Parathyroid adenoma (tissue), 2 donors: ENCODE results near the gene GRIN2C.

Experiments used
- H2AFZ ChIP-seq: fragments of 300-600 bp; sonication (generic); one replicate; pipeline ENCODE4 v1.7.0; 2017; ENCODE audit warnings: antibody characterized with exemption, mild to moderate bottlenecking
- H3K27ac ChIP-seq: fragments of 300-600 bp; sonication (generic); one replicate; pipeline ENCODE4 v1.7.0; 2017
- H3K27me3 ChIP-seq: fragments of 300-600 bp; sonication (generic); one replicate; pipeline ENCODE4 v1.7.0; 2017; ENCODE audit warnings: low read length; ENCODE audit not compliant: control insufficient read depth, insufficient read depth
- H3K36me3 ChIP-seq: fragments of 300-600 bp; sonication (generic); one replicate; pipeline ENCODE4 v1.7.0; 2017; ENCODE audit warnings: low read length; ENCODE audit not compliant: control insufficient read depth, insufficient read depth
- H3K4me1 ChIP-seq: fragments of 300-600 bp; sonication (generic); one replicate; pipeline ENCODE4 v1.7.0; 2017; ENCODE audit warnings: control low read depth
- H3K4me2 ChIP-seq: fragments of 300-600 bp; sonication (generic); one replicate; pipeline ENCODE4 v1.7.0; 2017; ENCODE audit warnings: low read length
- H3K4me3 ChIP-seq: fragments of 300-600 bp; sonication (generic); one replicate; pipeline ENCODE4 v1.7.0; 2017; ENCODE audit warnings: low read depth, low read length
- H3K79me2 ChIP-seq: fragments of 300-600 bp; sonication (generic); one replicate; pipeline ENCODE4 v1.7.0; 2017; ENCODE audit warnings: control low read depth
- H3K9ac ChIP-seq: fragments of 300-600 bp; sonication (generic); one replicate; pipeline ENCODE4 v1.7.0; 2017; ENCODE audit warnings: mild to moderate bottlenecking
- H3K9me3 ChIP-seq: fragments of 300-600 bp; sonication (generic); one replicate; pipeline ENCODE4 v1.7.0; 2017; ENCODE audit warnings: low read length; ENCODE audit not compliant: control insufficient read depth
- CTCF ChIP-seq: fragments of 300-600 bp; sonication (generic); IDR thresholded peaks from one replicate; pipeline ENCODE4 v1.7.0; 2017; ENCODE audit warnings: antibody characterized with exemption, mild to moderate bottlenecking
- donor health status: primary hyperparathyroidism.

The GRIN2C gene

DNA sequence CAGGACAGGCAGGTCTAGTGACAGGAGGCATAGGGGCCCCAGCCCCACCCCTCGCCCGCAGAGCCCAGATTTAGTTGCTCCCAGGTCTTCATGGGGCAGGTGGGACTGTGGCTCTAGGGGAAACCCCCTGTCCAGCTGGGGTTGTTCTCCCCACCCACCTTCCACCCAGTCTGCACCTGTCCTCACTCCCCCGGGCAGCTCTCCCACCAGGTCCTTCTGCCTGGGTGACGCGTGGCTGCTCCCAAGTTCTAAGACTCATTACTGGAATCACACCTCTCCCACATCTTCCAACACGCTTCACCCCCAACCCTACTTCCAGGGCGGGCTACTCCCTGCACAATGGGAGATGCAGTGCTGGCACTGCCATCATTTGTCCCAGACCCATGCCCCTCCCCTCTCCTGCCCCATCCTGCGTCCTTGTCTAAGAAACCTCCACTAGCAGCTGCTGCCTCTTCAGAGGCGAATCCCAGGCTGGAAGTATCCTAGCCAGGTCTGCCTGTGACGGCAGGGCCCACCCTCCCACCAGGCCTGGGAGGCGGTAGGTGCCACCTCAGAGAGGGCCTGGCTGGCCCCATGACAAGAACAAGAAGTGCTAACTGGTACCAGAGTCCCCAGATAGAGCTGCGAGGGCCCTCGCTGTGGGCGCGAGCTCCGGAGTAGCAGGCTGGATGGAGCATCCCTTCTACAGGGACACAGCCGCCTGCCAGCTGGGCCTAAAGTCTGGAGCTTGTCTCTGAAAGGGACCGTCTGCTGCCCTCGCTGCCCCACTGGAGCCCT is 22.8 kb downstream of the GRIN2C start:
- H3K9ac ChIP-seq, result no peak overlapping the region
- TF ChIP-seq CTCF, result no peak
- no peak overlapping the region for H3K27ac ChIP-seq
- H3K9me3 ChIP-seq, result no peaks in the 10 kb centered on the region
- no peaks in the 10 kb centered on the region for H3K36me3 ChIP-seq
- H3K4me3 ChIP-seq, result no peak overlapping the region
- no peaks in the 10 kb centered on the region for H3K79me2 ChIP-seq
- no peaks in the 10 kb centered on the region for H3K27me3 ChIP-seq
- H3K4me2 ChIP-seq, result no peak overlapping the region
- no peak overlapping the region for H2AFZ ChIP-seq
- no peaks in the 10 kb centered on the region for H3K4me1 ChIP-seq

DNA sequence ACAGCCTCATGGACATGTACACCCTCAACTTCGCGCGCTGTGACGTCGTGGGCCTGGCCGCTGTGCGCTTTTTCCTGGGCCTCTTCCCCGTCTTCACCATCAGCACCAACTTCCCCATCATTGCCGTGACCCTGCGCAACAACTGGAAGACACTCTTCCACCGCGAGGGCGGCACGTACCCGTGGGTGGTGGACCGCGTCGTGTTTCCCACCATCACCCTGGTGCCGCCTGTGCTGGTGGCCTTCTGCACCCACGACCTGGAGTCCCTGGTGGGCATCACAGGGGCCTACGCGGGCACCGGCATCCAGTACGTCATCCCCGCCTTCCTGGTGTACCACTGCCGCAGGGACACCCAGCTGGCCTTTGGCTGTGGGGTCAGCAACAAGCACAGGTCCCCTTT is 23.5 kb downstream of the GRIN2C start:
- H2AFZ ChIP-seq, result no peak overlapping the region
- H3K9me3 ChIP-seq, result no peaks in the 10 kb centered on the region
- H3K79me2 ChIP-seq, result no peaks in the 10 kb centered on the region
- H3K9ac ChIP-seq, result no peak overlapping the region
- no peak overlapping the region for H3K4me3 ChIP-seq
- no peaks in the 10 kb centered on the region for H3K36me3 ChIP-seq
- H3K27ac ChIP-seq, result no peak overlapping the region
- H3K4me2 ChIP-seq, result no peak overlapping the region
- no peak for TF ChIP-seq CTCF
- no peaks in the 10 kb centered on the region for H3K27me3 ChIP-seq
- H3K4me1 ChIP-seq, result no peaks in the 10 kb centered on the region

DNA sequence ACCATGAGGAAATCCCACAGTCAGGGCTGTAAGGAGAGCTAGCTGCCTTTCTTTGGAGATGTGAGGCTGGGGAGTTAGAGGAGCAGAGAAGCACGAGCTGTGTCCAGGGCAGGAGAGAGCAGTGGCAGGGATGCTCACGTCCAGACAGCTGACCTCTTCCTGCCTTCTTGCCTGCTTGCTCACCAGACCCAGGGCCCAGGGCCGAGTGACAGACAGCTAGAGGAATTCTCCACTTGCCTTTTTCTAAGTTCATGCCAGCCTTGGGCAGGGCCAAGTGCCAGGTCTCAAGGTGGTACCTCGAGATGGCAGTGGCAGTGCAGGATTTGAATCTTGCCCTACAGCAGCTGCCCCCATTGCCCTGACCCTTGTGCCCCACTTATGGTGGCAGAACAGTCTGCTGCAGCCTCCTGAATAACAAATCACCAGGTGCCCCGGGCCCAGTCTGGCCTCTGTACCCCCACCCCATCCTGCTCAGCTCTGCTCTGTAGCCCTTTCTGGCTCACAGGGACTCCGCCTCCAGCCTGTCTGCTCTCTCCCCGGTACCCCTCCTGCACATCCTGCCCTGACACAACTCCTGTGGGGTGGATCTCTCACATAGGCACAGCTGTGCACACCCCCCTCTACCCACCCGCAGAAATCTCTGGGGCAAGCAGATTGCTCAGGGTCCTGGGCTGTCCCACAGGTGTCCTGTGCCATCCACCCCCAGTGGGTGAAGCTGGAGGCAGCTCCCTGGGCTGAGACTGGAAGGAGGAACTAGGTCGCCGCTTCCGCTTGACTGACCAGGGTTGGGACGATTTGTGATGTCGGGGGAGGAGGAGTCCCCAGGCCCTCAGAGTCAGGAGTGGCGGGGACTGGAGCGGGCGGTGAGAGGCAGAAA is 25.9 kb downstream of the GRIN2C start:
- Histone ChIP-seq H3K27ac (no peak overlapping the region), H3K36me3 (no peaks in the 10 kb centered on the region), H2AFZ (no peak overlapping the region), H3K4me1 (no peaks in the 10 kb centered on the region), H3K79me2 (no peaks in the 10 kb centered on the region), H3K4me3 (no peak overlapping the region), H3K4me2 (no peak overlapping the region), H3K9me3 (no peaks in the 10 kb centered on the region), H3K9ac (no peak overlapping the region), H3K27me3 (no peaks in the 10 kb centered on the region)
- no peak for TF ChIP-seq CTCF

DNA sequence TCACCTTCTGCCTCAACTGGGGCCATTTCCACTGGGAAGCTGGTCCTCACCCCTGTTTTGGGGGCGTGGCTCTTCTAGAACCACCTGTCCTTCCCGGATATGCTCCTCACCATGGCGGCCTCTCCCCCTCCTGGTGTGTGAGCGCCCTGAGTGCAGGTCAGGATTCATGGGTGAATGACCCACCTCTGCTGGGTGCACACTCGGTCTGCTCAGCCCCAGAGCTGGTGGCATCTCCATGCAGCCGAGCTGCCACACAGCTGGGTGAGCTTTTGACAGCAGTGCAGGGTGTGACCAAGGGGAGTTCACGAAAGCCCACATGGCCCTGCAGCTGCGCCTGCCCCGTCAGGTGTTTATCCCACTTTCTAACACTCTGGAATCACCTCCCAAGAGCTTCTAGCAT is 27.3 kb downstream of the GRIN2C start:
- H3K36me3 ChIP-seq, result no peaks in the 10 kb centered on the region
- no peak for TF ChIP-seq CTCF
- H3K79me2 ChIP-seq, result no peaks in the 10 kb centered on the region
- H3K4me2 ChIP-seq, result no peak overlapping the region
- no peak overlapping the region for H3K4me3 ChIP-seq
- H3K9ac ChIP-seq, result no peak overlapping the region
- H3K4me1 ChIP-seq, result no peaks in the 10 kb centered on the region
- H2AFZ ChIP-seq, result no peak overlapping the region
- no peaks in the 10 kb centered on the region for H3K27me3 ChIP-seq
- no peak overlapping the region for H3K27ac ChIP-seq
- no peaks in the 10 kb centered on the region for H3K9me3 ChIP-seq
